Measurements from ENCODE around the gene SCRN1. TPM values are rescaled to one million over a fixed set of nuclear protein-coding genes. Genes with fewer than 3 reads are reported as not detected.

The SCRN1 gene
- total RNA-seq, 1 donor from 2014 or later, result 61.9 TPM

DNA sequence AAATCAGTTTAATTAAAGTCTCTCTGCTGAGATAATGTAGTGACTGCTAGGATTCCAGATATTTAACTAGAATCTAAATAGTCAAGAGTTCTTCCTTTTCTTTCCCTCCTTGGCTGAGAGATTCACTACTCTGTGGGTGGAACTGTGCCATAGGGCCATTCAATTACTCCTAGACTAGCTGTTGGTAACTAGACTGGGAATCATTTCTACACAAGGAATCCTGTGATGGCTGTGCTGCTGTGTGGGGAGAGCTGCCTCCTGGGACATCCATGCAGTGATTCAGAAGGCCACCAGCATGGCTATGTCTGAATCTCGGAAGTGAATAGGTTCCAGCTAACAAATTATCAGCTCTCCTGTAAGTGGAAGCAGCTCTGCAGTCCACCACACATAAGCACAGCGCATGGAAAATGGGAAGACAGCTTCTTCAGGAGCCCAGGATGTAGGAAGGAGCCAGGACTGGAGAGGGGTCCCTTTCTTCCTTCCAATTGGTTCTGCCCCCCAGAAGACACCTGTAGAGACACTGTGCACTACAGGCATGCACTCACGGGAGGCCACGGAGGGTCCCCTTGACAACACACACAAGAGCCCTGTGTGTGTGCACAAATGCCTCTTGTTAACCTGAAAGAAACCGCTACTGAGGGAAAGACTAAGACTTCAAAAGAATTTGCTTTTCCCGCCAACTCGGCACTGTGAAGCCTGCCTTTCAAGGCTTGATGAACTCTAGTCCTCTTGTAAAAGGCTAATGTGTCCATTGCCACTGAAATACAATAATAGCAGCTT lies 66.5 kb downstream of the SCRN1 start:
- DNase-seq (ENCODE audit: low read depth), result no peak
- no peak overlapping the region for H3K4me3 ChIP-seq (ENCODE audit: low read depth, low read length)
- TF ChIP-seq CTCF (conservative IDR thresholded peaks at IDR 0.05; ENCODE audit: low read depth, low read length), result no peak

DNA sequence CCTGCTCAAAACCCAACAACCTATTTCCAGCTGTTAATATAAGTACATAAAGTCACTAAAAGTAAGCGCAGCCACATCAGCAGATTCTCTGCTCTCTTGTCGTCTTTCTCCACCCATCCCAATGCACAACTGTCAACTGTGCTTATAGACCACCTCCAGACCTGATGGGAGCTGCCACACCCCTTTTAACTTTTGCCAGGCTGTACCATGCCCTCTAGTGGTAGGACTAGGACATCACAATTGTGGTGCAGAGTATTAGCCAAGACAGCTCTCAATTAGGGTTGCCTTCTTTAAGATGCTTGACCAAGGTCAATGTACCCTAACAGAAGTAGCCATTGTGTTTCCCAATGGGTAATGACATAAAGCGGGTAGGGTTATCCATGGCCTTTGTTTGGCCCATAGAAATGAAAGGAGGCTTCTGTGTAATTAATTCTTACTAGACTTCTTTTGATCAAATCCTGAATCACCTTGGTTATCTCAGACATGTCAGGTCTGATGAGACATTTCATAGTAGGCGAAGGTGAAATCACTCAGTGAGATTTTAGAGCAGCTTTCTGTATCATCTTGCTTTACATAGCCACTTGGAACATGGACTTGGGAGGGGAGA lies 68.1 kb downstream of the SCRN1 start:
- peak; percentile 99 for TF ChIP-seq CTCF (conservative IDR thresholded peaks at IDR 0.05; ENCODE audit: low read depth, low read length)
- H3K4me3 ChIP-seq (ENCODE audit: low read depth, low read length), result no peak overlapping the region
- DNase-seq (ENCODE audit: low read depth), result peak; percentile 20

- no peak overlapping the region for H3K4me3 ChIP-seq (ENCODE audit: low read depth, low read length)
- TF ChIP-seq CTCF (conservative IDR thresholded peaks at IDR 0.05; ENCODE audit: low read depth, low read length), result no peak
- DNase-seq (ENCODE audit: low read depth), result peak; percentile 3
Observed at GRCh38 chr7:29920491-29920890, 69.1 kb downstream of the SCRN1 start.

DNA sequence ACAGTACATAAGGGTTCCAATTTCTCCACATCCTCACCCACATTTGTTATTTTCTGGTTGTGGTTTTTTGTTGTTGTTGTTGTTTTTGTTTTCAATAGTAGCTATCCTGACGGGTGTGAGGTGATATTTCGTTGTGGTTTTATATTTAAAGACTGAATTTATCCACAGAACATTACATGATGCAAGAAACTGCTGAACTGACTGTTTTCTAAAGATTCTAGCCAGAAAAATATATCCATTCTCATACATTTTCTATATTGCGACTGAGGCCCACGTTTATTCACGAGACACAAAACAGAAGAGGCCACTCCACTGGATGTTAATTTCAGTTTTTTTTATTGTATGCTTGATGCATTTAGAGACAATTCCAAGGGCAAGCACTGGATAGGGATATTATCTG lies 69.8 kb downstream of the SCRN1 start:
- no peak for TF ChIP-seq CTCF (conservative IDR thresholded peaks at IDR 0.05; ENCODE audit: low read depth, low read length)
- DNase-seq (ENCODE audit: low read depth), result no peak
- H3K4me3 ChIP-seq (ENCODE audit: low read depth, low read length), result no peak overlapping the region

GRCh38 chr7:29918850-29919249 lies 70.8 kb downstream of the SCRN1 start:
- no peak overlapping the region for H3K4me3 ChIP-seq (ENCODE audit: low read depth, low read length)
- TF ChIP-seq CTCF (conservative IDR thresholded peaks at IDR 0.05; ENCODE audit: low read depth, low read length), result no peak
- no peak for DNase-seq (ENCODE audit: low read depth)

- TF ChIP-seq CTCF (conservative IDR thresholded peaks at IDR 0.05; ENCODE audit: low read depth, low read length), result no peak
- no peak for DNase-seq (ENCODE audit: low read depth)
Observed at GRCh38 chr7:29917641-29918040, 72.0 kb downstream of the SCRN1 start.

More at GRCh38 chr7:29917641-29918040, 72.0 kb downstream of the SCRN1 start:
- H3K4me3 ChIP-seq (ENCODE audit: low read depth, low read length), result no peak overlapping the region

Measured in epithelial cell of proximal tubule (primary cell).